ENCODE results near the gene TNS3. TPM values are rescaled to one million over a fixed set of nuclear protein-coding genes. Genes with fewer than 3 reads are reported as not detected.
"Not testable (repeated sequence)": the region's sequence is repeated elsewhere in the genome, so short reads cannot be mapped to it uniquely, and the experiment has no call there.

Gene TNS3
- total and polyA plus RNA-seq, 4 experiments from 2014 or later = 0.11 to 3.2 (median 1.3) TPM; not detected in 1

DNA sequence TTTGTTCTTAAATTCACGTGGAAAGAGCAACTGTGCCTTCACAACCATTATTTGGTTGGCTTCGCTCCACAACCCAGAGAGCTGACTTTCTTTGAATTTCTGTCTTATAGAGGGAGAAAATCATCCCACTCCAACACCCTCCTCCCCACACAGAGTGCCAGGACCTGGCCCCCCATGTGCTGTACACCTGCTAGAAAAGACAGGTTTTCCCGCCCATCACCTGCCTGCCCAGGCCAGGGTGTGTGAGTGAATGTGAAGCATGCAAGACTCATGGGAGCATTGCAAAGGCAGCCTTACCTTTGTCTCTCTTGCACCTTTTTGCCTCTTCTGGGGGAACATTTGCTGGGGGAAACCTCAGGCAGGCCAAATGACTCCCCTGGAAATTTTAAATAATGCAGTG, 319.0 kb downstream of the TNS3 start:
- DNase-seq = no peak
- H3K9me3 Mint-ChIP-seq = peaks cover 0 to 10% (median 3%) of the 10 kb centered on the region in 8 donors
- Histone ChIP-seq H3K9me3 (ENCODE audit: control insufficient read depth in 1 of 2, low read length in 2 of 2) (no peaks in the 10 kb centered on the region), H3K4me3 (ENCODE audit: low read length in 2 of 2) (no peak overlapping the region), H3K36me3 (ENCODE audit: insufficient read depth, low read length) (no peaks in the 10 kb centered on the region), H3K27me3 (ENCODE audit: insufficient read depth, low read length) (no peaks in the 10 kb centered on the region), H3K4me1 (ENCODE audit: insufficient read depth, low read length) (no peaks in the 10 kb centered on the region), H3K27ac (ENCODE audit: low read depth, low read length) (no peak overlapping the region)
- H3K36me3 Mint-ChIP-seq = no peaks in the 10 kb centered on the region
- H3K27ac Mint-ChIP-seq = no peak overlapping the region
- H3K27me3 Mint-ChIP-seq = peaks cover 0 to 4% of the 10 kb centered on the region in 2 donors
- CTCF ChIA-PET (ENCODE audit: partially characterized antibody) = no interaction called here
- POLR2A ChIA-PET (ENCODE audit: partially characterized antibody) = no interaction called here
- intact Hi-C loops (cut with micrococcal nuclease) = no loop called here
- H3K4me3 Mint-ChIP-seq = no peak overlapping the region
- H3K4me1 Mint-ChIP-seq = no peaks in the 10 kb centered on the region

DNA sequence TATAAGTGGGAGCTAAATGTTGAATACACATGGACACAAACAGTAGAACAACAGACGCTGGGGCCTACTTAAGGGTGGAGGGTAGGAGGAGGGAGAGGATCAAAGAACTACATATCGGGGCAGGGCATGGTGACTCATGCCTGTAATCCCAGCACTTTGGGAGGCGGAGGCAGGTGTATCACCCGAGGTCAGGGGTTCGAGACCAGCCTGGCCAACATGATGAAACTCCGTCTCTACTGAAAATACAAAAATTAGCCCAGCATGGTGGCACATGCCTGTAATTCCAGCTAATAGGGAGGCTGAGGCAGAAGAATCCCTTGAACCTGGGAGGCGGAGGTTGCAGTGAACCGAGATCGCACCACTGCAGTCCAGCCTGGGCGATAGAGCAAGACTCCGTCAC, 319.8 kb downstream of the TNS3 start:
- H3K27me3 ChIP-seq (ENCODE audit: insufficient read depth, low read length); CTCF ChIA-PET (ENCODE audit: partially characterized antibody); POLR2A ChIA-PET (ENCODE audit: partially characterized antibody); H3K4me3 ChIP-seq (ENCODE audit: low read length in 2 of 2); H3K4me1 ChIP-seq (ENCODE audit: insufficient read depth, low read length); H3K36me3 ChIP-seq (ENCODE audit: insufficient read depth, low read length); H3K4me3 Mint-ChIP-seq; H3K4me1 Mint-ChIP-seq; H3K9me3 ChIP-seq (ENCODE audit: control insufficient read depth in 1 of 2, low read length in 2 of 2); H3K27me3 Mint-ChIP-seq; H3K27ac Mint-ChIP-seq; H3K27ac ChIP-seq (ENCODE audit: low read depth, low read length); DNase-seq; intact Hi-C loops (cut with micrococcal nuclease); H3K36me3 Mint-ChIP-seq: not testable (repeated sequence)
- peaks cover 0 to 12% (median 2%) of the 10 kb centered on the region in 8 donors for H3K9me3 Mint-ChIP-seq

DNA sequence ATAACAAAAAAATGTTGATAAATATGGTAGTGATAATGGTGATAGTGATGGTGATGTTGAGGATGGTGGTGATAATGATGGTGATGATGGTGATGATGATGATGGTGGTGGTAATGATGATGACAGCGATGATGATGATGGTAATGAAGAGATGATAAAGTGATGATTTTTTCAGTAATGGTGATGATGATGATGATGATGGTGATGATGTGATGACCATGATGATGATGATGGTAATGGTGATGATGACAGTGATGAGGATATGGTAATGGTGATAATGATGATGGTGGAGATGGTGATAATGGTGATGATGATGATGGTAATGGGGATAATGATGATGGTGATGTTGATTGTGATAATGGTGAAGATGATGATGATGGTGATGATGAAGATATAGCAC, 321.6 kb downstream of the TNS3 start:
- ChIA-PET CTCF (ENCODE audit: partially characterized antibody) (no interaction called here), POLR2A (ENCODE audit: partially characterized antibody) (no interaction called here)
- Histone ChIP-seq H3K4me1 (ENCODE audit: insufficient read depth, low read length) (no peaks in the 10 kb centered on the region), H3K36me3 (ENCODE audit: insufficient read depth, low read length) (no peaks in the 10 kb centered on the region), H3K9me3 (ENCODE audit: control insufficient read depth in 1 of 2, low read length in 2 of 2) (no peaks in the 10 kb centered on the region), H3K27ac (ENCODE audit: low read depth, low read length) (no peak overlapping the region), H3K27me3 (ENCODE audit: insufficient read depth, low read length) (no peaks in the 10 kb centered on the region), H3K4me3 (ENCODE audit: low read length in 2 of 2) (no peak overlapping the region)
- no peak for DNase-seq
- no peak overlapping the region for H3K4me3 Mint-ChIP-seq
- no peaks in the 10 kb centered on the region for H3K36me3 Mint-ChIP-seq
- intact Hi-C loops (cut with micrococcal nuclease) = no loop called here
- H3K27me3 Mint-ChIP-seq = peaks cover 7 to 8% of the 10 kb centered on the region in 2 donors
- peaks cover 0 to 12% (median 3%) of the 10 kb centered on the region in 8 donors for H3K9me3 Mint-ChIP-seq
- H3K4me1 Mint-ChIP-seq = no peaks in the 10 kb centered on the region
- H3K27ac Mint-ChIP-seq = no peak overlapping the region

DNA sequence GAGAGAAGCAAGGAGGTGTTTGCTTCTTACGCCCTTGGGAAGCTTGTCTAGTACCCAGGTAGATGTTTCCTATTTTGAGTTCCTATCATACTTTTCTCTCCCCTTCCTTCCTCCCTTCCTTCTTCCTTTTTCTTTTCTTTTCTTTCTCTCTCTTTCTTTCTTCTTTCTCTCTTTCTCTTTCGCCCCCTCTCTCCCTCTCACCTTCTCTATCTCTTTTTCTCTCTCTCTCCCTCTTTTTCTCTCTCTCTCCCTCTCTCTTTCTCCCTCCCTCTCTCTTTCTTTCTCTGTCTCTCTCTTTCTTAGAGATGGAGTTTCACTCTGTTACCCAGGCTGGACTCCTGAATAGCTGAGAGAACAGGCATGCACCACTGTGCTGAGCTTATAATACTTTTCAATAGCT, 322.2 kb downstream of the TNS3 start:
- no peak for DNase-seq
- Mint-ChIP-seq H3K36me3 (no peaks in the 10 kb centered on the region), H3K9me3 (peaks cover 0 to 15% (median 3%) of the 10 kb centered on the region in 8 donors), H3K27me3 (peaks cover 8% of the 10 kb centered on the region in 2 donors), H3K4me3 (no peak overlapping the region), H3K27ac (no peak overlapping the region), H3K4me1 (peaks cover 0 to 2% (median under 1%) of the 10 kb centered on the region in 4 donors)
- no peaks in the 10 kb centered on the region for H3K36me3 ChIP-seq (ENCODE audit: insufficient read depth, low read length)
- intact Hi-C loops (cut with micrococcal nuclease) = no loop called here
- ChIA-PET CTCF (ENCODE audit: partially characterized antibody) (no interaction called here), POLR2A (ENCODE audit: partially characterized antibody) (no interaction called here)
- H3K27ac ChIP-seq (ENCODE audit: low read depth, low read length) = no peak overlapping the region
- H3K4me3 ChIP-seq (ENCODE audit: low read length in 2 of 2) = no peak overlapping the region
- no peaks in the 10 kb centered on the region for H3K27me3 ChIP-seq (ENCODE audit: insufficient read depth, low read length)
- H3K4me1 ChIP-seq (ENCODE audit: insufficient read depth, low read length) = no peaks in the 10 kb centered on the region
- no peaks in the 10 kb centered on the region for H3K9me3 ChIP-seq (ENCODE audit: control insufficient read depth in 1 of 2, low read length in 2 of 2)

DNA sequence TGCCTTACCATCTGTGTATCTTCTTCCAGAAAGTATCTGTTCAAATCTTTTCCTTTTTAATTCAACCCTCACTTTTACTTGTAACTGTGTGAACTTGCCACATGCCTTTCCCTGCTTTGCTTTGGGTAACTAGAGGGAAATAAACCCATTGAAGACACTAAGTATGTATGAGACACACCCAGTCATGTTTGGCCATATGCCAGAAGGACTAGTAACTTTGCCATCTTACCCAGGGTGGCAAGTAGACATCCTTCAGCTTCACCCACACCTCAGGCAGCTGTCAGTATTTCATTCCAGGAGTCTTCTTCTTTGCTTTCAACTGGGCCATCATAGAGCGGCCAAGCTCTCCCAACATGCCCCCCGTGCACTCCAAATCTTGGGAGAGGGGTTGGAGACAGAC, 323.1 kb downstream of the TNS3 start:
- no peak overlapping the region for H3K4me3 ChIP-seq (ENCODE audit: low read length in 2 of 2)
- no peaks in the 10 kb centered on the region for H3K36me3 ChIP-seq (ENCODE audit: insufficient read depth, low read length)
- peaks cover 0 to 15% (median 3%) of the 10 kb centered on the region in 8 donors for H3K9me3 Mint-ChIP-seq
- intact Hi-C loops (cut with micrococcal nuclease) = no loop called here
- H3K9me3 ChIP-seq (ENCODE audit: control insufficient read depth in 1 of 2, low read length in 2 of 2) = no peaks in the 10 kb centered on the region
- H3K4me3 Mint-ChIP-seq = no peak overlapping the region
- peaks cover 8 to 11% of the 10 kb centered on the region in 2 donors for H3K27me3 Mint-ChIP-seq
- no peak overlapping the region for H3K27ac Mint-ChIP-seq
- DNase-seq = no peak
- no peak overlapping the region for H3K27ac ChIP-seq (ENCODE audit: low read depth, low read length)
- peaks cover 0 to 6% (median 2%) of the 10 kb centered on the region in 4 donors for H3K4me1 Mint-ChIP-seq
- no peaks in the 10 kb centered on the region for H3K27me3 ChIP-seq (ENCODE audit: insufficient read depth, low read length)
- H3K36me3 Mint-ChIP-seq = no peaks in the 10 kb centered on the region
- CTCF ChIA-PET (ENCODE audit: partially characterized antibody) = no interaction called here
- H3K4me1 ChIP-seq (ENCODE audit: insufficient read depth, low read length) = no peaks in the 10 kb centered on the region
- POLR2A ChIA-PET (ENCODE audit: partially characterized antibody) = no interaction called here

DNA sequence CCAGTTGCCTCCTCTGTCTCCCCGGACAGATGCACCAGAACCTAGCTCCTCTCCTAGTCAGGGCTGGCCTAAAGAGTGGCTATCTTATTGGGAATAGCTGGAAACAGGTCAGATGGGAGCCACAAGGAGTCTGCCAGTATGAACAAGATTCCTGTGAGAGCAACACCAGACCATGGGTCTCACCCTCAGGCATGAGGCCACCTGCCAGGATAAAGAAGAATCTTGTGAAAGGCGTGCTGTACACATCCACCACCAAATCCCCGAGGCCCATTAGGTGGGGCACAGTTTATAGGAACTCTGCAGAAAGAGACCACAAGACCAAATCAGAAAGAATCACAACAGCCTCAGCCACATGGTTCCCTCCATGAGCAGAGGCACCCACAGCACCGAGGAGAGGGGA, 325.9 kb downstream of the TNS3 start:
- Histone ChIP-seq H3K27ac (ENCODE audit: low read depth, low read length) (no peak overlapping the region), H3K4me3 (ENCODE audit: low read length in 2 of 2) (no peak overlapping the region), H3K36me3 (ENCODE audit: insufficient read depth, low read length) (no peaks in the 10 kb centered on the region), H3K9me3 (ENCODE audit: control insufficient read depth in 1 of 2, low read length in 2 of 2) (no peaks in the 10 kb centered on the region), H3K4me1 (ENCODE audit: insufficient read depth, low read length) (no peaks in the 10 kb centered on the region), H3K27me3 (ENCODE audit: insufficient read depth, low read length) (no peaks in the 10 kb centered on the region)
- H3K27ac Mint-ChIP-seq = peak overlapping the region in 1 of 7 donors; percentile 31
- intact Hi-C loops (cut with micrococcal nuclease) = no loop called here
- ChIA-PET POLR2A (ENCODE audit: partially characterized antibody) (no interaction called here), CTCF (ENCODE audit: partially characterized antibody) (no interaction called here)
- H3K27me3 Mint-ChIP-seq = peaks cover 15% of the 10 kb centered on the region in 2 donors
- peak overlapping the region in 2 of 8 donors; percentile 28 to 40 for H3K4me3 Mint-ChIP-seq
- peaks cover 2 to 10% (median 7%) of the 10 kb centered on the region in 8 donors for H3K9me3 Mint-ChIP-seq
- no peak for DNase-seq
- H3K4me1 Mint-ChIP-seq = peaks cover 0 to 14% (median 5%) of the 10 kb centered on the region in 4 donors
- no peaks in the 10 kb centered on the region for H3K36me3 Mint-ChIP-seq

DNA sequence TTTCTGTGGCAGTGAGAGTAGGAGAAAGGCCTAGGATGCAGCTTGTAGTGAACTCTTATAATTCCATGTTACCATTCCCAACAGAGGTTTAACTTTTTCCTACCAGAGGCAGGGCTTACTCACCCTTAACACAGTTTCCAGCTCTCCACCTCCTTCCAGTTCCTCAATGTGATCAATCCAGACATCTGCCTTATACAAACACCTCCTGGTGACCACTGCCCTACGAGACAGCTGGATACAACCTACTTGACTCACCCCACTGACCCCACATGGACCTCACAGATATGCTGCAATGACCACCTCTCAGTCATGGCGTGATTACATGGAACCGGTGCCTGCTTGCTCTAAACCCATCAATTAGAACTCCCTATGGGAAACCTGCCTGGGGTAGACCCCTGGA, 326.5 kb downstream of the TNS3 start:
- CTCF ChIA-PET (ENCODE audit: partially characterized antibody) = no interaction called here

DNA sequence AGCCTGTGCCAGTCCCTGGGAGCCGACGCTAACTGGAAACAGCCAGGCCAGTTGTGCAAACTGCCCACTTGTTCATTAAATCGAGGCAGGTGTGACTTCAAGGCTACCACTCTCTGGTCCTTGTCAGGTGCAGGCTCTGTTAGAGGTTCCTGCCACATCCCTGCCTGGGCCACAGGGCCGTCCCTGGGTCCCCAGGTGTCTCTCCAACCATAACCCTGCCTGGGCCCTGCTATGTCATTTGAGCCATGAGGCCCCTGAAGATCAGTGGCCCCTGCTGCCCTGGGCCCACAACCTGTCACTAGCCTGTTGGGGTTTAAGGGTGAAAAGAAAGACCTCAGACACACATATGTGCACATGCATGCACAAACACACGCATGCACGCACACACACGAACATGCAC, 326.9 kb downstream of the TNS3 start:
- Histone ChIP-seq H3K36me3 (ENCODE audit: insufficient read depth, low read length) (no peaks in the 10 kb centered on the region), H3K4me1 (ENCODE audit: insufficient read depth, low read length) (no peaks in the 10 kb centered on the region), H3K4me3 (ENCODE audit: low read length in 2 of 2) (no peak overlapping the region), H3K9me3 (ENCODE audit: control insufficient read depth in 1 of 2, low read length in 2 of 2) (no peaks in the 10 kb centered on the region), H3K27ac (ENCODE audit: low read depth, low read length) (no peak overlapping the region), H3K27me3 (ENCODE audit: insufficient read depth, low read length) (no peaks in the 10 kb centered on the region)
- no peak for DNase-seq
- peaks cover 11 to 15% of the 10 kb centered on the region in 2 donors for H3K27me3 Mint-ChIP-seq
- CTCF ChIA-PET (ENCODE audit: partially characterized antibody) = no interaction called here
- H3K27ac Mint-ChIP-seq = no peak overlapping the region
- intact Hi-C loops (cut with micrococcal nuclease) = no loop called here
- no peaks in the 10 kb centered on the region for H3K36me3 Mint-ChIP-seq
- POLR2A ChIA-PET (ENCODE audit: partially characterized antibody) = no interaction called here
- H3K4me3 Mint-ChIP-seq = peak overlapping the region in 2 of 8 donors; percentile 8 to 39
- peaks cover 0 to 14% (median 5%) of the 10 kb centered on the region in 4 donors for H3K4me1 Mint-ChIP-seq
- H3K9me3 Mint-ChIP-seq = peaks cover 2 to 9% (median 5%) of the 10 kb centered on the region in 8 donors

More for the DNA sequence above, 326.5 kb downstream of the TNS3 start:
- peak overlapping the region in 4 of 8 donors; percentile 17 to 70 (median 37) for H3K4me3 Mint-ChIP-seq
- peaks cover 0 to 14% (median 5%) of the 10 kb centered on the region in 4 donors for H3K4me1 Mint-ChIP-seq
- Histone ChIP-seq H3K36me3 (ENCODE audit: insufficient read depth, low read length) (no peaks in the 10 kb centered on the region), H3K4me1 (ENCODE audit: insufficient read depth, low read length) (no peaks in the 10 kb centered on the region), H3K4me3 (ENCODE audit: low read length in 2 of 2) (no peak overlapping the region), H3K27me3 (ENCODE audit: insufficient read depth, low read length) (no peaks in the 10 kb centered on the region), H3K9me3 (ENCODE audit: control insufficient read depth in 1 of 2, low read length in 2 of 2) (no peaks in the 10 kb centered on the region), H3K27ac (ENCODE audit: low read depth, low read length) (no peak overlapping the region)
- intact Hi-C loops (cut with micrococcal nuclease) = no loop called here
- H3K9me3 Mint-ChIP-seq = peaks cover 2 to 10% (median 7%) of the 10 kb centered on the region in 8 donors
- no peak for DNase-seq
- no peaks in the 10 kb centered on the region for H3K36me3 Mint-ChIP-seq
- peaks cover 15% of the 10 kb centered on the region in 2 donors for H3K27me3 Mint-ChIP-seq
- H3K27ac Mint-ChIP-seq = no peak overlapping the region
- POLR2A ChIA-PET (ENCODE audit: partially characterized antibody) = no interaction called here

Measured in CD4-positive, alpha-beta memory T cell (primary cell).